Activated naive CD8-positive, alpha-beta T cell (primary cell): Measurements from ENCODE around the gene CDKAL1.
"Not testable (repeated sequence)": the region's sequence is repeated elsewhere in the genome, so short reads cannot be mapped to it uniquely, and the experiment has no call there.

Experiments
- H3K27ac Mint-ChIP-seq: one replicate; pipeline ENCODE4 v1.8.0; 2021; ENCODE audit warnings: mixed read lengths
- H3K27me3 Mint-ChIP-seq: one replicate; pipeline ENCODE4 v1.8.0; 2021; ENCODE audit warnings: mixed read lengths
- H3K36me3 Mint-ChIP-seq: one replicate; pipeline ENCODE4 v1.8.0; 2021; ENCODE audit warnings: mixed read lengths
- H3K4me1 Mint-ChIP-seq: one replicate; pipeline ENCODE4 v1.8.0; 2021; ENCODE audit warnings: low read depth, mixed read lengths
- H3K4me3 Mint-ChIP-seq: one replicate; pipeline ENCODE4 v1.8.0; 2021; ENCODE audit warnings: mild to moderate bottlenecking, mixed read lengths
- H3K9me3 Mint-ChIP-seq: one replicate; pipeline ENCODE4 v1.8.0; 2021; ENCODE audit warnings: low read depth, mixed read lengths

Gene CDKAL1

DNA sequence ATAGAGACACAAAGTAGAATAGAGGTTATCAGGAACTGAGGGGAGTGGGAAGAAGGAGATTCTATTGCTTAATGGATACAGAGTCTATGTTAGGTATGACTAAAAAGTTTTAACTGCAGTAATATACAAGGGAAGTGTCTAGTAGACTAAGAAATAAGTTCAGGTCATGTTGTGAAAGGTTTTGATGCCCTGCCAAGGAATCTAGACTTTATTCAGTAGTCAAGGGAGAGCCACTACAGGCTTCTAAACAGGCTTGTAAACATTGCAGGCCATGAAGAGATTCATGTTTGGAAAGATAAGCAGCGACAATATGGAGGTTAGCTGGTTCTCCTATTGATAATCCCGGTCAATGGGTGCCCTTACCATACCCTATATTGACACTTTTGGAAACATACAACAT is 706.5 kb downstream of the CDKAL1 start:
- Mint-ChIP-seq H3K27ac (no peak overlapping the region), H3K27me3 (no peaks in the 10 kb centered on the region), H3K4me1 (no peaks in the 10 kb centered on the region), H3K4me3 (no peak overlapping the region), H3K9me3 (peaks cover 16% of the 10 kb centered on the region), H3K36me3 (peaks cover 2% of the 10 kb centered on the region)

DNA sequence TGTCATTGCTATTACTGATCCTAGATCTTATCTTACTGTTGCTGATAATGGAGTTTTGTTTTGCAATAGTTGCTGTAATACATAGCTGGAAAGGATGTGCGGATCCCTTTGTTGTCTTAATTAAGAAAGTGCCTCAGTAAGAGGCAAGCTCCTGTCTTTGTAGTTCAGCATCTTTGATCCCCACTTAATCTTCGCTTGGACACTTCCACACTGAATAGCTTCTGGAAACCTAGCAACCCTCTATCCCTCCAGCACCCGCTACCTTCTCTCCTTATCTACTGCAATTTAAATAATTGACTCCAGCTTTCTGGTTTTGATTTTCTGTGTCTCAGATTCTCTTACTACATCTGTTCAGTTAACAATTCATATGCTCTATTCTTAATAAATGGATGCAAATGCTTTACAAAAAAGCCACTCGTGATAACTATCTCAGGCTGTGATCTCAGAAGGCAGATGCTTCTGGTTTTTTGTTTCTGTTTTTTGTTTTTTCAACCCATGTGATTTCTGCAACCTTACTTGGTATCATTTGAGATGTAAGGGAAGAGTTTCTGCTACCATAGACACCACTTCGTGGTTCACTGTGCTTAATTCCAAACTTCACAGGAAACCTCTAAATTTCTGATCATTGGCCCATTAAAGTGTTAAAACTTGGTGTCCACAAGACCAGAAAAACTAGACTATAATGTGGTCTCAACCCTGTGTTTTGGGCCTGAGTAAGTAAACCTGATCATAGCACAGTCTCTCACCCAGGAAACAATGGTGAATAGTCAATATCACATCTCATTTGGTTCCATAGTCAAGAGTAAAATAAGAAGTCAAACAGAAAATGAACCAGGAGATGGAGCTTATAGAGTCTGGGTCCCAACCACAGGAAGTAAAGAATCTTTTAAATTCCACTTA is 707.2 kb downstream of the CDKAL1 start:
- no peak overlapping the region for H3K27ac Mint-ChIP-seq
- no peaks in the 10 kb centered on the region for H3K4me1 Mint-ChIP-seq
- no peaks in the 10 kb centered on the region for H3K27me3 Mint-ChIP-seq
- no peaks in the 10 kb centered on the region for H3K36me3 Mint-ChIP-seq
- H3K9me3 Mint-ChIP-seq, result peaks cover 16% of the 10 kb centered on the region
- H3K4me3 Mint-ChIP-seq, result no peak overlapping the region

DNA sequence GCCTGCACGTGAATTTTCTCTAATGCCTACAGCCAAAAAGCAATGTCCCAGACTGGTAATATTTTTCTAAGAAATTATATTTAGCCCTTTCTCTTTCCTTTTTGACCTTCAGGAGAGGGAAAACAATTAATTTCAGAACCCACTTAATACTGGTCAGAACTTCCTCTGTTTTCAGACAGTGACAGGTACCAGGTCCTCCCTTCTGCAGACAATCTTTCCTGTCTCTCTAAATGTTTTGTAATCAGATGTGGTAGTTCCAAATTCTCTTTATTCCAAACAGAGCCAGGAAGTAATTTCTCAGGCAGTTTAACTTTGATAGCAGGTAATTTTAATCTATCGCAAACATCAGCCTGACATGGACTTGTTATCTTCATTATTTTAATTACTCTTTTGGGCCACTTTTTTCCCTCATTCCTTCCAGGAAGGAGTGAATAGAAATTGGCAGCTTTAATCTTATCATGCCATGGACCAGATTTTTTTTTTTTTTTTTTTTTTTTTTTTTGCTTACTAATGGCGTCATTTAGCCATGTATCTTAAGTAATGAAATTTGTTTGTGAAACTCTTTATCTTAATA is 710.7 kb downstream of the CDKAL1 start:
- no peak overlapping the region for H3K4me3 Mint-ChIP-seq
- no peaks in the 10 kb centered on the region for H3K4me1 Mint-ChIP-seq
- H3K36me3 Mint-ChIP-seq, result no peaks in the 10 kb centered on the region
- no peaks in the 10 kb centered on the region for H3K27me3 Mint-ChIP-seq
- H3K9me3 Mint-ChIP-seq, result peaks cover 4% of the 10 kb centered on the region
- no peak overlapping the region for H3K27ac Mint-ChIP-seq

DNA sequence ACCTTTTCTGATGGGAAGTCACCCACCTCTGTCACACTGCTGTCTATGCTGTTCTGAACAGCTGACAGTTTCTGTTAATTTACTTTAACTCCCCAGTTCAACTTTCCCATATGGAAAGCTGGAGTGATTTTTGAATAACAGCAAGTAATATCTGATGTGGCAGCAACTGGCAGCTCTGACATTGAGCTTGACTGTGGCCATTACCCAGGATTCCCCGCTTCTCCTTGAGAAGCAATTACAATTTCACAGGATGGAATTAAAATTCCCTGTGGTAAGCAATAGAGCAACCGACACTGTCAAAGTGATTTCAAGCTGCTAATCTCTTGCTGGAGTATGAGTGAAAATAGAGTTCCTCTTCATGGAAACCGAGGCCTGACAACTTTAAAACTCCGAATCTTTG is 711.2 kb downstream of the CDKAL1 start:
- H3K4me1 Mint-ChIP-seq, result no peaks in the 10 kb centered on the region
- no peaks in the 10 kb centered on the region for H3K36me3 Mint-ChIP-seq
- no peak overlapping the region for H3K27ac Mint-ChIP-seq
- H3K4me3 Mint-ChIP-seq, result no peak overlapping the region
- peaks cover 4% of the 10 kb centered on the region for H3K9me3 Mint-ChIP-seq
- no peaks in the 10 kb centered on the region for H3K27me3 Mint-ChIP-seq

DNA sequence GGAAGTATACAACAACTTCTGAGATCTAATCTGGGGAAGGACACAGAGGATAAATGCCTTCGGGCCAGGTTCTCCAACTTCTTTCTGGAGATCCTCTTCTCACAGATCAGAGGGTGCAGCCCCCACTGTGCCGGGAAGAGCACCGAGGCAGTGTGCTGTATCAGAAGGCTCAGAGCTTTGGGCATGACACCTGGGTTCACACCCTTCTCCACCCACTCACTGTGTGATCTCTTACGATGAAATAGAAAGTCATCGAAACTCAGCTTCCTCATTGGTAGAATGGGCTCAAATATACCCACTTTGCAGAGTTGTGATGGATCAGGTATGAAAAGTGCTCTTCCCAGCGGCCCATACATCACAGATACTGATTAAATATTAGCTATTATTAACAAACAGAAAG is 711.8 kb downstream of the CDKAL1 start:
- H3K4me1 Mint-ChIP-seq, result no peaks in the 10 kb centered on the region
- H3K4me3 Mint-ChIP-seq, result no peak overlapping the region
- peaks cover 4% of the 10 kb centered on the region for H3K9me3 Mint-ChIP-seq
- H3K27me3 Mint-ChIP-seq, result no peaks in the 10 kb centered on the region
- no peaks in the 10 kb centered on the region for H3K36me3 Mint-ChIP-seq
- H3K27ac Mint-ChIP-seq, result no peak overlapping the region

DNA sequence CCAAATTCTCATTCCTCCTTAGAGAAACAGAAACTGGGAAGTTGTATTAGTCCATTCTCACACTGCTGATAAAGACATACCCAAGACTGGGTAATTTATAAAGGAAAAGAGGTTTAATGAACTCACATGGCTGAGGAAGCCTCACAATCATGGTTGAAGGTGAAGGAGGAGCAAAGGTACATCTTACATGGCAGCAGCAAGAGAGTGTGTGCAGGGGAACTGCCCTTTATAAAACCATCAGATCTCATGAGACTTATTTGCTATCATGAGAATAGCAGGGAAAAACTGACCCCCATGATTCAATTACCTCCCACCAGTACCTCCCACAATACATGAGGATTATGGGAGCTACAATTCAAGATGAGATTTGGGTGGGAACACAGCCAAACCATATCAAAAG is 720.2 kb downstream of the CDKAL1 start:
- H3K27me3 Mint-ChIP-seq, H3K36me3 Mint-ChIP-seq, H3K9me3 Mint-ChIP-seq: not testable (repeated sequence)

DNA sequence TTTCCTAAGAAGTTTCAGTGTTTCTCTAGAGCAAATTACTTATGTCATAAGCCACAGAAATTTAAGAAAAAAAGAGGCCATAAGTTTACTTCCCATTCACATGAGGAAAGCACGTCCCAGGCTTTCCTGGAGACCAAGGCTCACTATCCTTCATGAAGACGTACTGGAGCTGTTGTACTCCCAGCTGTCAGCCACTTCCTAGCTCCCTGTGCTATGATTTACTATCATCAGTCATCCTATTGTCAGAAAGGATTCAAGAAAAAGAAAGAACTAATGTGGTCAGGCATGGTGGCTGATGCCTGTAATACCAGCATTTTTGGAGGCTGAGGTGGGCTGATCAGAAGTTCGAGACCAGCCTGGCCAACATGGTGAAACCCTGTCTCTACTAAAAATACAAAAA is 721.9 kb downstream of the CDKAL1 start:
- Mint-ChIP-seq H3K9me3 (peaks cover 3% of the 10 kb centered on the region), H3K4me3 (no peak overlapping the region), H3K36me3 (no peaks in the 10 kb centered on the region), H3K27me3 (peaks cover 2% of the 10 kb centered on the region), H3K27ac (no peak overlapping the region), H3K4me1 (no peaks in the 10 kb centered on the region)

More for the DNA sequence above, 720.2 kb downstream of the CDKAL1 start:
- not testable (repeated sequence) for H3K4me1 Mint-ChIP-seq, H3K27ac Mint-ChIP-seq, H3K4me3 Mint-ChIP-seq

DNA sequence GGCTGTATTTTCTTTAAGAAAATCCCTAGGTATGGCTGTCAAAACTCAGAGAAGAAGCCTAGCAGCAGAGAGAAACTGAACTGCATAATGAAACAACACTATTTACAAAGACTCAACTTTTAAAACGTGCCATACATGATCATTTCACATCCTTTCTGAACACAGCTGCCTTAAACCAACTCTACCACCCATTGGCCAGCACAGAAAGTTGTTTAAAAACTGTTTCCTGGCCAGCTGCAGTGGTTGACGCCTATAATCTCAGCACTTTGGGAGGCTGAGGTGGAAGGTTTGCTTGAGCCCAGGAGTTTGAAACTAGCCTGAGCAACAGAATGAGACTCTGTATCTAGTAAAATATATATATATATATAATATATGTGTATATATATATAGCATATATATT is 722.9 kb downstream of the CDKAL1 start:
- Mint-ChIP-seq H3K27me3 (no peaks in the 10 kb centered on the region), H3K4me1 (no peaks in the 10 kb centered on the region), H3K9me3 (peaks cover 3% of the 10 kb centered on the region), H3K4me3 (no peak overlapping the region), H3K27ac (no peak overlapping the region), H3K36me3 (no peaks in the 10 kb centered on the region)

DNA sequence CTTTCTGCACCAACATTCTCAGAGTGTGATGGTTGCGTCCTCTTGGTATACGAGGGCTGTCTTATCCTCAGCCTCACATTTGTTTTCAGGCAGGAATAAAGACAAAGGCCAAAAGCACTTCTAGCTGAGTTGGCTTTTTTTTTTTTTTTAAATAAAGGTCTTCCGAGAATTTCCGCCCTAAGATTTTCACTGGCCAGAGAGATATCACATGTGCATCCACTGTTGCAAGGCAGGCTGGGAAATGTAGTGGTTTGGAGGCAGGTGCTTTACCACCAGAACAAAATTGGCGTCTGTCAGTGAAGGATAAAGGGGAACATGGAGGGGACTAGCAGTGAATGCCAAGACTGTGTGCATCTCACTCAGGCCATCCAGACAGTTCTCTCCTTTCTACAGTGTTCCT is 724.4 kb downstream of the CDKAL1 start:
- Mint-ChIP-seq H3K4me3 (no peak overlapping the region), H3K36me3 (no peaks in the 10 kb centered on the region), H3K4me1 (no peaks in the 10 kb centered on the region), H3K27me3 (no peaks in the 10 kb centered on the region), H3K27ac (no peak overlapping the region), H3K9me3 (no peaks in the 10 kb centered on the region)

DNA sequence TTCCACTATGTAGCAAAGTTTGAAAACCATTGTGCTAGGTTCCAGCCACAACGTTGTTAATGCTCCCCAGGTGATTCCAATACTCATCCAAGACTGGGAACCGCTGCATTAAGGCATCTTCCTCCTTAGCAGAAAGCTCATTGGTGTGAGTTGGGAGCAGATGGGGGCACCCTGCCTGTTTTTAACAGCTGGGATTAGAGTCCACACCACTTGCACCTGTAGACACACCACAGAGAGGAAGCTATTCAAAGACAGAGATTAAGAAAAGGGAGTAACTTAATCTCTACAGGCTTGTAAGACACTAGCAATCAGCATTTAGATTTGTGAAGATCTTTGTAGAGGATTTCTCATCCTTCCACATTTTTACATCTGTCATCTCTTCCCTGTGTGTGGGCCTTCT is 725.4 kb downstream of the CDKAL1 start:
- no peaks in the 10 kb centered on the region for H3K27me3 Mint-ChIP-seq
- no peaks in the 10 kb centered on the region for H3K36me3 Mint-ChIP-seq
- H3K27ac Mint-ChIP-seq, result no peak overlapping the region
- no peaks in the 10 kb centered on the region for H3K4me1 Mint-ChIP-seq
- H3K9me3 Mint-ChIP-seq, result no peaks in the 10 kb centered on the region
- H3K4me3 Mint-ChIP-seq, result no peak overlapping the region

DNA sequence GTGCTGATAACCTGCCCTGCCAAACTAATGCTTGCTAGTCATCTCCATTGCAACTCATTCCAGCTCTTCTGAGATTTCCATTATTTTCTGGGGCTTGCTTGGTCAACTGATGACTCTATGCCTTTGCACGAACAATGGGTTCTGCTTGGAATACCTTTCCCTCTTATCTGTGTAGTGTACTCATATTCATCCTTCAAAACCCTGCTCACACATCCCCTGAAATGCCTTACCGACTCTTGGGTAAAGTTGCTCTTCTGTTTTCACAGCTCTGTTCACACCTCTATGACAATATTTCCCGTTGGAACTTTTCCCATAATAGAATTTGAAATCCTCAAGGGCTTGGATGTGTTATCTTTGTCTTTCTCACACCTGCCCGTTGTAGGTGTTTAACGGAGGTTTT is 728.2 kb downstream of the CDKAL1 start:
- no peaks in the 10 kb centered on the region for H3K36me3 Mint-ChIP-seq
- H3K4me1 Mint-ChIP-seq, result peaks cover 2% of the 10 kb centered on the region
- H3K27me3 Mint-ChIP-seq, result no peaks in the 10 kb centered on the region
- no peaks in the 10 kb centered on the region for H3K9me3 Mint-ChIP-seq
- H3K4me3 Mint-ChIP-seq, result no peak overlapping the region
- H3K27ac Mint-ChIP-seq, result no peak overlapping the region

DNA sequence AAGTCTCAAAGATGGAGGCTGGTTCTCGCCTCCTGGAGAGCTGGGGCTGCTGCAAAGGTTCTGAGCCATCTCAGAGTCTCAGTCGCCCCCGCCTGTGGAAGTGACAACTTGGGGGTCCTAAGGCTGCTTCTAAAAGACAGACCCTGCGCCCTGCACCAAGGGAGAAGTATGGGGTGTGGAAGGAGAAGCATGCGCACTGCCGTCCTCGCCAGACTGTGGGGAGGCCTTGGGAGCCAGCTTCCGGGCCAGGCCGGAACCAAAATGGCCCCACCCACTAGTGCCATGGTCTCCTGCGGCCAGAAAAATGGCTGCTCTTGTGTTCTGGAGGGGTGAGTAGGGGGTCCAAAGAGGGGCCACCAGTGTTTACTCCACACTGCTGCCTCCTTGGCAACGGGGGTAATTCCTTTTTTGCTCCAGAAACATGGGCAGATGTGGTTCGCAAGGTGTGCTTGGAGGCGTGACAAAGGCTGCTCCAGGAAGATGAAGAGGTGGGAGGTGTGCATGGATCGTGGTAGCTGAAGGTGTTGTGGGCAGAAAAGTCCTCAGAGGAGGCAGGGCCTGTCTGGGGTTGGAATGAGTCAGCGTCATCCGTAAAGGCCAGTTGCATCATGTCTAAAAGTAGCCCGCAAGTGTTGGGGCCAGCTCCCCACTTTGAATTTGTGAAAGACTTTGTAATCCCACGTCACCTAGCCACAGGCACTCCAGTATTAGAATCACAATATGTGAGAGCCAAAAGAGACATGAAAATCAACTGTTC is 729.5 kb downstream of the CDKAL1 start:
- Mint-ChIP-seq H3K27ac (no peak overlapping the region), H3K36me3 (no peaks in the 10 kb centered on the region), H3K9me3 (no peaks in the 10 kb centered on the region), H3K4me1 (peaks cover 2% of the 10 kb centered on the region), H3K4me3 (no peak overlapping the region), H3K27me3 (no peaks in the 10 kb centered on the region)

DNA sequence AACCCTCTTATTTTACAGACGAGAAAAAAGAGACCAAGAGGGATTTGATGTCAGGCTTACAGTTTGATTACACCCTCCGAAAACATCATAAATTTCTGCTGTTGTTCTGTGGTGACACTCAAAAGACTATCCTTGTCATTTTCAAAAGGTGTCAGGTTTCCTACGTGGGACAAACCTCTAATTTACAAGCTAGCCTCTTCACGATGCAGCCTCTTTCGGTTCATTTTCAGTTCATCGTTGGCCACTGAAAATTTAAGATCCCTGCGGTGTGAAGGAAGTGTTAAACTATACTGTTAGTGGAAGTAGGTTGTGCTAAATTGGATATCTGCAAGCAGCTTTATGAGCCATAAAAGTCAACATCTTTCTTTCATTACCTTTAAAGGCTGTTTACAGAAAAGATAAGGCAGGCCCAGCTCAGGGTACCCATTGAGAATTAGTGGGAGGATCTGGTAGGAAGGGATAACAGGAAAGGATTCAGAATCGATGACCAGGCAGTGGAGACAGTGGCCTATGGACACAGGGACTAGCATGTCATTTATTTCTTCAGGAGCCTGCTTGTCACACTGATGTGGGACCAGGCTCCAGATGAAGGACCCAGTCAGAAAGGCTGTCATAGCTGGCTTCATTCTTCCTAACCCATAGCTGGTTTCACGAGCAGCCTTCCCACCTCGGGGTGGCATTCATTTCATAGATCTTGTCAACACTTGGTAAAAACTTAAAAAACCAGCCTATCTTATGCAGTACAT is 730.2 kb downstream of the CDKAL1 start:
- Mint-ChIP-seq H3K36me3 (no peaks in the 10 kb centered on the region), H3K27ac (no peak overlapping the region), H3K4me3 (no peak overlapping the region), H3K9me3 (no peaks in the 10 kb centered on the region), H3K4me1 (peaks cover 2% of the 10 kb centered on the region), H3K27me3 (no peaks in the 10 kb centered on the region)

DNA sequence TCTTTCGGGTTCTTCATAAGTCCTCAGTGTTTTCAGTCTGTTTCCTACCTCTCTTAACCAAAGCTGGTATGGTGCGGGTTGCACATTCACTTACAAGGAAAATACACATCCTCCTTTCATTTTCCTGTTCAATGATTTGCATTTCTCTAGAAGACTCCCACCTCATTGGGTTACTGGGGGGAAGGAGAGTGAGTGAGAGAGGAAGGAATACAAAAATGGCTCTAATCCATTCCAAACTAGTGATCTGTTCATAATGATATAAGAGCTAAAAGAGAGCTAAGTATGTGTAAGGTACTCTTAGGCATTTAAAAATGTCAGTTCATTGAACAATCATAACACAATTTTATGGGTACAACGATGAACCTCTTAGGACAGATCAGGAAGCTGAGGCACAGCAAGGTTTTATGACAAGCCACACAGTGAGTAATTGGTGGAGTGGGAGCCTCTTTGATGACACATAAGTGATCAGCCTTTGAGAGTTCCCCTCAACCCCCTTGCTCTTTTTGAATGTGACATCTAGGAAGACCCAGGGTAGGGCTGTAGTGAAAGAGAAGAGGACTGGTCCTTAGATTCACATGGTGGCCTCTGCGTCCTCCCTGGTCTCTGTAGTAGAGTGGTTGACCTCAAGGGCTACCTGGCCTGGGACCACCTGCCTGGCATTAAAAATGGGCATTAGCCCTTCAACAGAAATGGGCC is 730.9 kb downstream of the CDKAL1 start:
- no peak overlapping the region for H3K27ac Mint-ChIP-seq
- H3K27me3 Mint-ChIP-seq, result no peaks in the 10 kb centered on the region
- H3K36me3 Mint-ChIP-seq, result no peaks in the 10 kb centered on the region
- H3K4me1 Mint-ChIP-seq, result peaks cover 2% of the 10 kb centered on the region
- no peak overlapping the region for H3K4me3 Mint-ChIP-seq
- H3K9me3 Mint-ChIP-seq, result no peaks in the 10 kb centered on the region
